HepG2 (cell line): Measurements from ENCODE around the gene TIPRL. TPM values are rescaled to one million over a fixed set of nuclear protein-coding genes. Genes with fewer than 3 reads are reported as not detected.

Experiments
- ATAC-seq: fragments of 200-7000 bp; cut with Tn5 transposase; 3 replicates; pipeline ENCODE4 v1.9.1; 2020; ENCODE audit warnings: mild to moderate bottlenecking, moderate library complexity
- BruUV-seq: library from RNA; stranded (reverse); fragments of 400-500 nt; replicated peaks from 2 replicates; lab custom pipeline; 2021; lab: Mats Ljungman, UMichigan
- CTCF ChIA-PET: fragments of 300-600 bp; formaldehyde crosslinking; extraction: SDS; loops from one replicate; lab custom pipeline; 2021; ENCODE audit warnings: low total read pairs, inconsistent platforms, low intra/inter-chr PET ratio; lab: Yijun Ruan, JAX
- POLR2A ChIA-PET: fragments of 350-600 bp; sonication (Branson Sonifier 250); formaldehyde crosslinking; loops from one replicate; lab custom pipeline; 2020; ENCODE audit warnings: antibody characterized with exemption, inconsistent platforms; lab: Yijun Ruan, JAX
- DNase-seq: peaks from one replicate; pipeline ENCODE4 v3.0.0-alpha.2; 2015; ENCODE audit warnings: low spot score
- FAIRE-seq: peaks from 3 replicates; lab custom pipeline; 2011; peaks lifted over from hg19 to GRCh38; lab: Jason Lieb, UNC
- H2AFZ ChIP-seq: one replicate; pipeline ENCODE4 v1.6.1; 2011; ENCODE audit warnings: low read length, inconsistent platforms
- H3K27ac ChIP-seq: fragments of 300-600 bp; 3 replicates; pipeline ENCODE4 v1.8.0; 2011; ENCODE audit warnings: mixed run types, mild to moderate bottlenecking, mixed read lengths, low read length, inconsistent platforms; ENCODE audit not compliant: insufficient read depth; ENCODE audit errors: extremely low read length
- H3K27me3 ChIP-seq, 2 experiments: fragments of 200-600 bp in 1 of 2; 2 replicates in 1 of 2; 3 replicates in 1 of 2; pipeline versions ENCODE4 v1.6.0 to v1.8.0; 2011; ENCODE audit warnings: low read length in 2 of 2, mild to moderate bottlenecking in 2 of 2, moderate library complexity in 2 of 2, inconsistent platforms in 1 of 2; ENCODE audit not compliant: insufficient read depth in 2 of 2, control insufficient read depth in 1 of 2
- H3K36me3 ChIP-seq, 2 experiments: fragments of 200-600 bp in 1 of 2; replicated peaks in 1 of 2; 2 replicates in 1 of 2; 3 replicates in 1 of 2; pipeline versions ENCODE4 v1.5.1 to v1.8.0; 2011; ENCODE audit warnings: low read length in 2 of 2, inconsistent platforms in 1 of 2; ENCODE audit not compliant: insufficient read depth in 2 of 2, control insufficient read depth in 1 of 2
- H3K4me1 ChIP-seq: 2 replicates; pipeline ENCODE4 v1.5.1; 2012; ENCODE audit warnings: low read length, inconsistent platforms; ENCODE audit not compliant: insufficient read depth
- H3K4me2 ChIP-seq: 2 replicates; pipeline ENCODE4 v1.6.0; 2011; ENCODE audit warnings: low read depth, low read length, inconsistent platforms
- H3K4me3 ChIP-seq, 3 experiments: fragments of 200-600 bp in 1 of 3; sonication (generic), shearing (Covaris generic) in 1 of 3; replicated peaks in 1 of 3; 2 replicates each; pipeline ENCODE4 v1.5.1; 2011 to 2016; ENCODE audit warnings: low read length in 3 of 3, inconsistent platforms in 2 of 3, low read depth in 2 of 3, mild to moderate bottlenecking in 2 of 3, control low read depth in 1 of 3, mixed read lengths in 1 of 3; ENCODE audit not compliant: insufficient read depth in 1 of 3
- H3K79me2 ChIP-seq: one replicate; pipeline ENCODE4 v1.6.1; 2011; ENCODE audit warnings: low read length, inconsistent platforms; ENCODE audit not compliant: insufficient read depth
- H3K9ac ChIP-seq: 2 replicates; pipeline ENCODE4 v1.6.0; 2011; ENCODE audit warnings: mild to moderate bottlenecking, low read depth, low read length, inconsistent platforms; ENCODE audit not compliant: insufficient read depth
- H3K9me3 ChIP-seq: 2 replicates; pipeline ENCODE4 v1.5.1; 2012; ENCODE audit warnings: mild to moderate bottlenecking, low read length
- H4K20me1 ChIP-seq: 2 replicates; pipeline ENCODE4 v1.6.0; 2011; ENCODE audit warnings: inconsistent platforms, mild to moderate bottlenecking, low read length, moderate library complexity; ENCODE audit not compliant: insufficient read depth
- HHEX ChIP-seq: IDR thresholded peaks from 2 replicates; pipeline ENCODE4 v1.6.1; 2016; ENCODE audit warnings: control low read depth
- KAT7 ChIP-seq: IDR thresholded peaks from 2 replicates; pipeline ENCODE4 v1.6.1; 2018; ENCODE audit warnings: borderline replicate concordance, missing compliant biosample characterization
- NCOR1 ChIP-seq: fragments of 200-600 bp; sonication (generic); IDR thresholded peaks from 2 replicates; pipeline ENCODE4 v1.7.0; 2017; ENCODE audit warnings: antibody characterized with exemption, low read length, borderline replicate concordance
- YEATS2 ChIP-seq: sonication (generic); formaldehyde crosslinking; IDR thresholded peaks from 2 replicates; pipeline ENCODE4 v1.4.0; 2020; ENCODE audit warnings: missing genetic modification reagents, borderline replicate concordance
- ZFP41 ChIP-seq: sonication (generic); formaldehyde crosslinking; IDR thresholded peaks from 2 replicates; pipeline ENCODE4 v1.4.0; 2020; ENCODE audit warnings: mild to moderate bottlenecking, missing genetic modification reagents, borderline replicate concordance
- ZNF878 ChIP-seq: sonication (generic); formaldehyde crosslinking; IDR thresholded peaks from 2 replicates; pipeline ENCODE4 v1.8.1; 2023; ENCODE audit warnings: mild to moderate bottlenecking, missing genetic modification reagents, moderate library complexity
- ZSCAN21 ChIP-seq: sonication (generic); formaldehyde crosslinking; IDR thresholded peaks from 2 replicates; pipeline ENCODE4 v1.8.0; 2022; ENCODE audit warnings: mild to moderate bottlenecking, missing genetic modification reagents, moderate library complexity, borderline replicate concordance
- in situ Hi-C: cut with HindIII; loops from 2 replicates; pipeline ENCODE4 v1.10.0; 2017; ENCODE audit warnings: low pct_unique_long_range_greater_than_20kb; ENCODE audit not compliant: extremely low pct_ligation_motif_present
- intact Hi-C: fragments of 100-400 bp; cut with micrococcal nuclease; formaldehyde crosslinking; loops from one replicate; pipeline ENCODE4 v1.10.0; 2022; ENCODE audit not compliant: unreplicated experiment
- polyA plus RNA-seq, 8 experiments: library from polyadenylated mRNA; depleted of rRNA in 3 of 8; stranded (reverse) in 7 of 8; unstranded in 1 of 8; fragments of >200 nt; fragmentation: Illumina TruSeq in 4 of 8; extraction: Trizol in 4 of 8; gene quantifications; 2 replicates each; pipeline versions ENCODE4 v1.2.1 to v1.2.3, GENCODE V29; 2011 to 2016; ENCODE audit warnings: low read depth in 4 of 8, missing spikeins in 1 of 8, mixed read lengths in 1 of 8; ENCODE audit not compliant: insufficient read depth in 1 of 8
- total RNA-seq, 5 experiments: library from RNA; depleted of rRNA; stranded (reverse); fragments of >200 nt; fragmentation: Illumina TruSeq; extraction: Trizol; gene quantifications; 2 replicates each; pipeline ENCODE4 v1.2.3, GENCODE V29; 2016; ENCODE audit warnings: low read depth in 1 of 5
- TF ChIP-seq, protein P1 (sequence below): sonication (generic); formaldehyde crosslinking; IDR thresholded peaks from 2 replicates; pipeline ENCODE4 v1.4.0; 2020; ENCODE audit warnings: missing genetic modification reagents, borderline replicate concordance
- TF ChIP-seq, protein P2 (sequence below): sonication (generic); formaldehyde crosslinking; IDR thresholded peaks from 2 replicates; pipeline ENCODE4 v1.4.0; 2020; ENCODE audit warnings: mild to moderate bottlenecking, missing genetic modification reagents
- TF ChIP-seq, protein P3 (sequence below): sonication (generic); formaldehyde crosslinking; IDR thresholded peaks from 2 replicates; pipeline ENCODE4 v1.9.0; 2021; ENCODE audit warnings: missing genetic modification reagents, borderline replicate concordance
- TF ChIP-seq, protein P4 (sequence below): sonication (generic); formaldehyde crosslinking; IDR thresholded peaks from 2 replicates; pipeline ENCODE4 v1.5.0; 2020; ENCODE audit warnings: missing genetic modification reagents

Gene TIPRL
- total and polyA plus RNA-seq, 2 of the 13 experiments (the other 11 are each of a cell fraction or from before 2014, with no cell fraction given) = 10.1 to 22.8 TPM

DNA sequence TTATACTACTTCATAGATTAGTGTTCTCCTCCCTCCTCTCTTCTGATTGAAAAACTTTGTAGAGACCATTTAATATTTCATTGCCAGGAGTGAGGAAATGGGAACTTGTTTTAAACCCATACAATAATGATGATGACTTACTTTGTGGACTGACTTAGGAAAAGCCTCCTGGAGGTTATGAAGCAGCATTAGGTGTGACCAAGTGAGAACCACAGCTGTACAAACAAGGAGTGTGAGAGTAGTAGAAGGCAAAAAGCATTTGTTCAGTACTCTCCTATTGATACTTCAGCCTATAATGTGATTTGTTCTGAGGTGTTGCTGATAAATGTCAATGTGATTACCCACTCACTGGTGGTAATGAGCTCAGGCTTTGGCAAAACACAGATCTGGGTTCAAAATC is 8.4 kb downstream of the TIPRL start:
- DNase-seq (no peak), FAIRE-seq (no peak), ATAC-seq (no peak)
- no peak overlapping the region for H3K4me2 ChIP-seq
- ChIA-PET POLR2A (no interaction called here), CTCF (no interaction called here)
- H3K4me1 ChIP-seq = no peaks in the 10 kb centered on the region
- no peak overlapping the region for H3K27ac ChIP-seq
- H4K20me1 ChIP-seq = no peaks in the 10 kb centered on the region
- no peaks in the 10 kb centered on the region for H3K27me3 ChIP-seq
- BruUV-seq = no TSS peak
- no peak overlapping the region for H3K4me3 ChIP-seq
- in situ Hi-C loops (no loop called here), intact Hi-C loops (no loop called here)
- H3K9me3 ChIP-seq = no peaks in the 10 kb centered on the region
- peaks cover 0 to 4% of the 10 kb centered on the region in 2 experiments; a peak in 3 of 5 replicates for H3K36me3 ChIP-seq
- H2AFZ ChIP-seq = no peak overlapping the region
- H3K9ac ChIP-seq = no peak overlapping the region
- H3K79me2 ChIP-seq = no peaks in the 10 kb centered on the region
- TF ChIP-seq NCOR1 = no peak
- TF ChIP-seq, protein P1, sequence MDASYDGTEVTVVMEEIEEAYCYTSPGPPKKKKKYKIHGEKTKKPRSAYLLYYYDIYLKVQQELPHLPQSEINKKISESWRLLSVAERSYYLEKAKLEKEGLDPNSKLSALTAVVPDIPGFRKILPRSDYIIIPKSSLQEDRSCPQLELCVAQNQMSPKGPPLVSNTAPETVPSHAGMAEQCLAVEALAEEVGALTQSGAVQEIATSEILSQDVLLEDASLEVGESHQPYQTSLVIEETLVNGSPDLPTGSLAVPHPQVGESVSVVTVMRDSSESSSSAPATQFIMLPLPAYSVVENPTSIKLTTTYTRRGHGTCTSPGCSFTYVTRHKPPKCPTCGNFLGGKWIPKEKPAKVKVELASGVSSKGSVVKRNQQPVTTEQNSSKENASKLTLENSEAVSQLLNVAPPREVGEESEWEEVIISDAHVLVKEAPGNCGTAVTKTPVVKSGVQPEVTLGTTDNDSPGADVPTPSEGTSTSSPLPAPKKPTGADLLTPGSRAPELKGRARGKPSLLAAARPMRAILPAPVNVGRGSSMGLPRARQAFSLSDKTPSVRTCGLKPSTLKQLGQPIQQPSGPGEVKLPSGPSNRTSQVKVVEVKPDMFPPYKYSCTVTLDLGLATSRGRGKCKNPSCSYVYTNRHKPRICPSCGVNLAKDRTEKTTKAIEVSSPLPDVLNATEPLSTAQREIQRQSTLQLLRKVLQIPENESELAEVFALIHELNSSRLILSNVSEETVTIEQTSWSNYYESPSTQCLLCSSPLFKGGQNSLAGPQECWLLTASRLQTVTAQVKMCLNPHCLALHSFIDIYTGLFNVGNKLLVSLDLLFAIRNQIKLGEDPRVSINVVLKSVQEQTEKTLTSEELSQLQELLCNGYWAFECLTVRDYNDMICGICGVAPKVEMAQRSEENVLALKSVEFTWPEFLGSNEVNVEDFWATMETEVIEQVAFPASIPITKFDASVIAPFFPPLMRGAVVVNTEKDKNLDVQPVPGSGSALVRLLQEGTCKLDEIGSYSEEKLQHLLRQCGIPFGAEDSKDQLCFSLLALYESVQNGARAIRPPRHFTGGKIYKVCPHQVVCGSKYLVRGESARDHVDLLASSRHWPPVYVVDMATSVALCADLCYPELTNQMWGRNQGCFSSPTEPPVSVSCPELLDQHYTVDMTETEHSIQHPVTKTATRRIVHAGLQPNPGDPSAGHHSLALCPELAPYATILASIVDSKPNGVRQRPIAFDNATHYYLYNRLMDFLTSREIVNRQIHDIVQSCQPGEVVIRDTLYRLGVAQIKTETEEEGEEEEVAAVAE (CRISPR knock-in tag) = no peak
- no peak for TF ChIP-seq ZFP41 (CRISPR knock-in tag)
- no peak for TF ChIP-seq ZNF878 (CRISPR knock-in tag)
- no peak for TF ChIP-seq ZSCAN21 (CRISPR knock-in tag)
- TF ChIP-seq, protein P2, sequence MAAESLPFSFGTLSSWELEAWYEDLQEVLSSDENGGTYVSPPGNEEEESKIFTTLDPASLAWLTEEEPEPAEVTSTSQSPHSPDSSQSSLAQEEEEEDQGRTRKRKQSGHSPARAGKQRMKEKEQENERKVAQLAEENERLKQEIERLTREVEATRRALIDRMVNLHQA = no peak
- TF ChIP-seq, protein P3, sequence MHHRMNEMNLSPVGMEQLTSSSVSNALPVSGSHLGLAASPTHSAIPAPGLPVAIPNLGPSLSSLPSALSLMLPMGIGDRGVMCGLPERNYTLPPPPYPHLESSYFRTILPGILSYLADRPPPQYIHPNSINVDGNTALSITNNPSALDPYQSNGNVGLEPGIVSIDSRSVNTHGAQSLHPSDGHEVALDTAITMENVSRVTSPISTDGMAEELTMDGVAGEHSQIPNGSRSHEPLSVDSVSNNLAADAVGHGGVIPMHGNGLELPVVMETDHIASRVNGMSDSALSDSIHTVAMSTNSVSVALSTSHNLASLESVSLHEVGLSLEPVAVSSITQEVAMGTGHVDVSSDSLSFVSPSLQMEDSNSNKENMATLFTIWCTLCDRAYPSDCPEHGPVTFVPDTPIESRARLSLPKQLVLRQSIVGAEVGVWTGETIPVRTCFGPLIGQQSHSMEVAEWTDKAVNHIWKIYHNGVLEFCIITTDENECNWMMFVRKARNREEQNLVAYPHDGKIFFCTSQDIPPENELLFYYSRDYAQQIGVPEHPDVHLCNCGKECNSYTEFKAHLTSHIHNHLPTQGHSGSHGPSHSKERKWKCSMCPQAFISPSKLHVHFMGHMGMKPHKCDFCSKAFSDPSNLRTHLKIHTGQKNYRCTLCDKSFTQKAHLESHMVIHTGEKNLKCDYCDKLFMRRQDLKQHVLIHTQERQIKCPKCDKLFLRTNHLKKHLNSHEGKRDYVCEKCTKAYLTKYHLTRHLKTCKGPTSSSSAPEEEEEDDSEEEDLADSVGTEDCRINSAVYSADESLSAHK (CRISPR knock-in tag) = no peak
- TF ChIP-seq HHEX (CRISPR knock-in tag) = no peak
- TF ChIP-seq KAT7 (CRISPR knock-in tag) = no peak
- no peak for TF ChIP-seq YEATS2 (CRISPR knock-in tag)
- TF ChIP-seq, protein P4, sequence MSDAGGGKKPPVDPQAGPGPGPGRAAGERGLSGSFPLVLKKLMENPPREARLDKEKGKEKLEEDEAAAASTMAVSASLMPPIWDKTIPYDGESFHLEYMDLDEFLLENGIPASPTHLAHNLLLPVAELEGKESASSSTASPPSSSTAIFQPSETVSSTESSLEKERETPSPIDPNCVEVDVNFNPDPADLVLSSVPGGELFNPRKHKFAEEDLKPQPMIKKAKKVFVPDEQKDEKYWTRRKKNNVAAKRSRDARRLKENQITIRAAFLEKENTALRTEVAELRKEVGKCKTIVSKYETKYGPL (CRISPR knock-in tag) = no peak
